Activated B cell treated with CpG ODN at 0.5 μM for 24 hours (primary cell): ENCODE data around the gene SDK2. TPM values are rescaled to one million over a fixed set of nuclear protein-coding genes. Genes with fewer than 3 reads are reported as not detected.

ENCODE experiments used
- ATAC-seq: fragments of 200-7000 bp; cut with Tn5 transposase; one replicate; pipeline ENCODE4 v1.10.0; 2021; ENCODE audit warnings: low read depth, mild to moderate bottlenecking, moderate library complexity
- CTCF ChIA-PET: fragments of 350-600 bp; sonication (Branson Sonifier 250); formaldehyde crosslinking; loops from one replicate; lab custom pipeline; 2021; ENCODE audit warnings: antibody characterized with exemption; lab: Charles Lee
- POLR2A ChIA-PET: fragments of 350-600 bp; sonication (Branson Sonifier 250); formaldehyde crosslinking; loops from one replicate; lab custom pipeline; 2021; ENCODE audit warnings: antibody characterized with exemption; lab: Charles Lee
- DNase-seq: peaks from one replicate; pipeline ENCODE4 v3.0.0; 2022
- H3K27ac Mint-ChIP-seq: one replicate; pipeline ENCODE4 v1.8.0; 2020; ENCODE audit warnings: mixed read lengths
- H3K27me3 Mint-ChIP-seq: one replicate; pipeline ENCODE4 v1.8.0; 2021; ENCODE audit warnings: mixed read lengths
- H3K36me3 Mint-ChIP-seq: one replicate; pipeline ENCODE4 v1.8.0; 2021; ENCODE audit warnings: low read depth, mixed read lengths
- H3K4me1 Mint-ChIP-seq: one replicate; pipeline ENCODE4 v1.8.0; 2021; ENCODE audit warnings: mixed read lengths
- H3K4me3 Mint-ChIP-seq: one replicate; pipeline ENCODE4 v1.8.0; 2020; ENCODE audit warnings: mild to moderate bottlenecking, mixed read lengths
- H3K9me3 Mint-ChIP-seq: one replicate; pipeline ENCODE4 v1.8.0; 2020; ENCODE audit warnings: mixed read lengths
- intact Hi-C: fragments of 100-400 bp; cut with micrococcal nuclease; formaldehyde crosslinking; loops from one replicate; pipeline ENCODE4 v1.15.1; 2024
- total RNA-seq: library from RNA; stranded (reverse); gene quantifications from 2 replicates; pipeline ENCODE4 v1.2.3, GENCODE V29; 2022
- TF ChIP-seq, protein P1 (sequence below): fragments of 200-600 bp; IDR thresholded peaks from one replicate; pipeline ENCODE4 v1.8.0; 2022; ENCODE audit warnings: antibody characterized with exemption, mild to moderate bottlenecking

SDK2 gene
- total RNA-seq, 1 donor from 2014 or later, result 2.5 TPM

- peaks cover 9% of the 10 kb centered on the region for H3K36me3 Mint-ChIP-seq
- DNase-seq (peak; percentile 80), ATAC-seq (peak; percentile 97)
- ChIA-PET CTCF (interaction anchor here (0.7 to 5.3 kb wide), 14 partner anchors 20 to 770 kb away, joined by 3 to 102 read pairs (median 4); partner anchors contain the start of gene SDK2), POLR2A (interaction anchor here (0.6 kb wide), 2 partner anchors 161 to 1317 kb away, joined by 3 read pairs; no protein-coding TSS in a partner anchor)
- no peak overlapping the region for H3K27ac Mint-ChIP-seq
- intact Hi-C loops, result loop anchor here (1.0 to 10.0 kb wide), 7 partner anchors 157 to 1025 kb away; partner anchors contain the start of gene RPL38
- peaks cover 10% of the 10 kb centered on the region for H3K4me1 Mint-ChIP-seq
- peaks cover 2% of the 10 kb centered on the region for H3K27me3 Mint-ChIP-seq
- H3K4me3 Mint-ChIP-seq, result no peak overlapping the region
- no peaks in the 10 kb centered on the region for H3K9me3 Mint-ChIP-seq
- TF ChIP-seq, protein P1, sequence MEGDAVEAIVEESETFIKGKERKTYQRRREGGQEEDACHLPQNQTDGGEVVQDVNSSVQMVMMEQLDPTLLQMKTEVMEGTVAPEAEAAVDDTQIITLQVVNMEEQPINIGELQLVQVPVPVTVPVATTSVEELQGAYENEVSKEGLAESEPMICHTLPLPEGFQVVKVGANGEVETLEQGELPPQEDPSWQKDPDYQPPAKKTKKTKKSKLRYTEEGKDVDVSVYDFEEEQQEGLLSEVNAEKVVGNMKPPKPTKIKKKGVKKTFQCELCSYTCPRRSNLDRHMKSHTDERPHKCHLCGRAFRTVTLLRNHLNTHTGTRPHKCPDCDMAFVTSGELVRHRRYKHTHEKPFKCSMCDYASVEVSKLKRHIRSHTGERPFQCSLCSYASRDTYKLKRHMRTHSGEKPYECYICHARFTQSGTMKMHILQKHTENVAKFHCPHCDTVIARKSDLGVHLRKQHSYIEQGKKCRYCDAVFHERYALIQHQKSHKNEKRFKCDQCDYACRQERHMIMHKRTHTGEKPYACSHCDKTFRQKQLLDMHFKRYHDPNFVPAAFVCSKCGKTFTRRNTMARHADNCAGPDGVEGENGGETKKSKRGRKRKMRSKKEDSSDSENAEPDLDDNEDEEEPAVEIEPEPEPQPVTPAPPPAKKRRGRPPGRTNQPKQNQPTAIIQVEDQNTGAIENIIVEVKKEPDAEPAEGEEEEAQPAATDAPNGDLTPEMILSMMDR, result peak; percentile 97
These were observed 214.6 kb downstream of the SDK2 start for GRCh38 chr17:73429440-73430164.

DNA sequence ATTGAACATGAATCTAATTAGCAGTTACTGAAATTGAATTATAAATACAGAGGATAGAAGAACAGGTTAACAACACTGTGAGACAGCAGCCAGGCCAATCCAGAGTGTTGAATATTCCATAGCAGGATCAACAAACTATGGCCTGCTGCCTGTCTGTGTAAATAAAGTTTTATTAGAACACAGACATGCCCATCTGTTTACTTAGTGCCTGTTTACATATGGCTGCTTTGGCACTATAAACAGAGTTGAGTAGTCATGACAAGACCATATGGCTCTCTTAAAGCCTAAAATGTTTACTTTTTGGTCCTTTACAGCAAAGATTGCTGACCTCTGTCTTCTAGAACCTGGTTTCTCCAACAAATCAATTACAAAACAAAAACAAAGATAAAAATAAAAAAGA, 217.0 kb downstream of the SDK2 start:
- Mint-ChIP-seq H3K27me3 (peaks cover 2% of the 10 kb centered on the region), H3K4me1 (peaks cover 10% of the 10 kb centered on the region), H3K9me3 (no peaks in the 10 kb centered on the region), H3K27ac (no peak overlapping the region), H3K4me3 (no peak overlapping the region), H3K36me3 (peaks cover 26% of the 10 kb centered on the region)
- CTCF ChIA-PET, result interaction anchor here (1.2 to 5.3 kb wide), 2 partner anchors 283 to 530 kb away, joined by 3 to 102 read pairs; no protein-coding TSS in a partner anchor
- POLR2A ChIA-PET, result no interaction called here
- intact Hi-C loops, result no loop called here
- DNase-seq, result no peak
- TF ChIP-seq, protein P1, result no peak
- ATAC-seq, result no peak

- H3K4me1 Mint-ChIP-seq, result peaks cover 4% of the 10 kb centered on the region
- intact Hi-C loops, result no loop called here
- TF ChIP-seq, protein P1, result no peak
- H3K4me3 Mint-ChIP-seq, result no peak overlapping the region
- ChIA-PET CTCF (interaction anchor here (0.7 kb wide), 1 partner anchor 220 kb away, joined by 3 read pairs; the partner anchor contains the start of gene SDK2), POLR2A (no interaction called here)
- ATAC-seq, result no peak
- H3K9me3 Mint-ChIP-seq, result no peaks in the 10 kb centered on the region
- no peak for DNase-seq
- H3K27ac Mint-ChIP-seq, result no peak overlapping the region
- H3K36me3 Mint-ChIP-seq, result peaks cover 47% of the 10 kb centered on the region
- peaks cover 2% of the 10 kb centered on the region for H3K27me3 Mint-ChIP-seq
These were observed 219.7 kb downstream of the SDK2 start for GRCh38 chr17:73424571-73424970.

DNA sequence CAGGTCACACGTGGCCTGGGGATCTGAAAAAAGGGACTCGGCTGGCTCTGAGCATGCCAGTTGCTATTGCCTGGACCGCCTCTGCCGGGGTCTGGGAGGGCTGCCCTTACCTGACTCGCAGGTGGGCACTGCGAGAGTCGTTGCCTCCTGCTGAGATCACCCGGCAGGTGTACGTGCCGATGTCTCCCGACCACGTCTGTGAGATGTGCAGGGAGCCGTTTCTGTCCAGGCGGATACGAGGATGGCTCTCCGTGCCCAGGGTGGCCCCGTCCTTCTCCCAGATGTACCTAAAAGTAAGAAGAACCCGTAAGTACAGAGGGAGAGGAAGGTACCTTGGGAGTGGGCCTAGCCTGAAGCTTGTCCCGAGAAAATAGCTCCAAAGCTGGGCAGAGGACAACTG, 220.4 kb downstream of the SDK2 start:
- no peak overlapping the region for H3K4me3 Mint-ChIP-seq

More for the DNA sequence above, 220.4 kb downstream of the SDK2 start:
- no peak overlapping the region for H3K27ac Mint-ChIP-seq
- H3K4me1 Mint-ChIP-seq, result no peaks in the 10 kb centered on the region
- TF ChIP-seq, protein P1, result no peak
- no peaks in the 10 kb centered on the region for H3K9me3 Mint-ChIP-seq
- no peak for ATAC-seq
- no peaks in the 10 kb centered on the region for H3K27me3 Mint-ChIP-seq
- CTCF ChIA-PET, result interaction anchor here (0.8 kb wide), 1 partner anchor 286 kb away, joined by 3 read pairs; no protein-coding TSS in a partner anchor
- intact Hi-C loops, result no loop called here
- POLR2A ChIA-PET, result no interaction called here
- H3K36me3 Mint-ChIP-seq, result peaks cover 49% of the 10 kb centered on the region
- no peak for DNase-seq
